ENCODE results near the gene WNT6. TPM values are rescaled to one million over a fixed set of nuclear protein-coding genes. Genes with fewer than 3 reads are reported as not detected.

The WNT6 gene
- total RNA-seq, 2 experiments from 2014 or later, result not detected

DNA sequence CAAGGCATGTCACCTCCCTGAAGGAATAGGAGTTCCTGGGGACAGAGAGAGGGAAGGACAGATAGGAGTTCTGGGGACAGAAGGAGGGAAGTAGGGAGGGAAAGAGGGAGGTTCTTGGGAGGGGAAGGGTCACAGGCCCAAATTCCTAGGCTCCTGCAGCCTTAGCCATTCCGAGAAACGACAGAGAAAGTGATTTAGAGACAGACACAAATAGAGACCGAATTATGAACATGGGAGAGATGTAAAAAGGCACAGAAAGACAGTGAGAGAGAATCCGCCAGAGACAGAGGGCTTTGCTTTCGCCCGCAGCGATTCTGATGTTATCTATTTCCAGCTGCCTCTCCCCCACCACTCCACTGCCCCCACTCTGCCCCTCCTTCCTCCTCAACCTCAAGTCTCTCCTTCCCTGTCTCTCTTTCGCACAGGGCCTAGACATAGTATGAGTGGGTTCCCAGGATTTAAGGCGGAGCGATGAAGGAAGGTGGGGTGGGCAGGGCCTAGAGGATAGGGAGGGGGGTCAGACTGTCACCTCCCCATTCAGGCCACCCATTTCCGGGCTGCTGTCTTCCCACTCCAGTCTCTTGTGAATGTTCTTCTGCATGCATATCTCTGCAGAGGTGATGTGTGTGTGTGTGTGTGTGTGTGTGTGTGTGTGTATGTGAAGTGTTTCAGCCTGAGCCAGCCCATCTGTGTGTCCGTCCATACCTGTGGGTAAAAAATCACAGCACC is 3.3 kb upstream of the WNT6 start:
- CTCF ChIA-PET, result interaction anchor here (1.9 to 5.7 kb wide), 3 partner anchors 20 to 42 kb away, joined by 7 to 27 read pairs (median 9); no protein-coding TSS in a partner anchor
- H3K36me3 Mint-ChIP-seq, result no peaks in the 10 kb centered on the region
- H3K4me1 Mint-ChIP-seq, result peaks cover 10% of the 10 kb centered on the region
- no peak for ATAC-seq
- peaks cover 83% of the 10 kb centered on the region for H3K27me3 Mint-ChIP-seq
- no peaks in the 10 kb centered on the region for H3K9me3 Mint-ChIP-seq (ENCODE audit: low read depth)
- no peak overlapping the region for H3K27ac Mint-ChIP-seq
- DNase-seq, result no peak
- no peak overlapping the region for H3K4me3 Mint-ChIP-seq

DNA sequence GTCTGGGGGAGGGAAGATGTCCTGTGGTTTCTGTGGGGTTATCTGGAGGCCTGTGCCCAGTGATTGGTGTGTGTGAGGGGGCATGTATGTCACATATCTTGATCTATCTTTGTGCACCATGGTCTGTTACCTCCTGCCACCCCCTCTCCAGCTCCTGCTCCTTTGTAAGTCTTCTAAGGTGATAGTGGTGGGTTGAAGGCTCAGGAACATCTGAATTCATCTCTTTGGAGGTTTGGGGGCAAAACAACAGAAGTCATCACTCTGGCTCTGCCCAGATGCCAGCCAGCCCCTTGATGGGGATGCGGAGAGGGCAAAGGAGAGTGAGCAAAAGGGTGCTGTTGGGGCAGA is 2.7 kb upstream of the WNT6 start:
- peaks cover 87% of the 10 kb centered on the region for H3K27me3 Mint-ChIP-seq
- H3K4me1 Mint-ChIP-seq, result peaks cover 10% of the 10 kb centered on the region
- H3K9me3 Mint-ChIP-seq (ENCODE audit: low read depth), result no peaks in the 10 kb centered on the region
- CTCF ChIA-PET, result interaction anchor here (2.5 to 5.7 kb wide), 2 partner anchors 19 to 42 kb away, joined by 9 to 27 read pairs; no protein-coding TSS in a partner anchor
- no peak overlapping the region for H3K27ac Mint-ChIP-seq
- H3K36me3 Mint-ChIP-seq, result no peaks in the 10 kb centered on the region
- ATAC-seq (no peak), DNase-seq (no peak)
- no peak overlapping the region for H3K4me3 Mint-ChIP-seq

DNA sequence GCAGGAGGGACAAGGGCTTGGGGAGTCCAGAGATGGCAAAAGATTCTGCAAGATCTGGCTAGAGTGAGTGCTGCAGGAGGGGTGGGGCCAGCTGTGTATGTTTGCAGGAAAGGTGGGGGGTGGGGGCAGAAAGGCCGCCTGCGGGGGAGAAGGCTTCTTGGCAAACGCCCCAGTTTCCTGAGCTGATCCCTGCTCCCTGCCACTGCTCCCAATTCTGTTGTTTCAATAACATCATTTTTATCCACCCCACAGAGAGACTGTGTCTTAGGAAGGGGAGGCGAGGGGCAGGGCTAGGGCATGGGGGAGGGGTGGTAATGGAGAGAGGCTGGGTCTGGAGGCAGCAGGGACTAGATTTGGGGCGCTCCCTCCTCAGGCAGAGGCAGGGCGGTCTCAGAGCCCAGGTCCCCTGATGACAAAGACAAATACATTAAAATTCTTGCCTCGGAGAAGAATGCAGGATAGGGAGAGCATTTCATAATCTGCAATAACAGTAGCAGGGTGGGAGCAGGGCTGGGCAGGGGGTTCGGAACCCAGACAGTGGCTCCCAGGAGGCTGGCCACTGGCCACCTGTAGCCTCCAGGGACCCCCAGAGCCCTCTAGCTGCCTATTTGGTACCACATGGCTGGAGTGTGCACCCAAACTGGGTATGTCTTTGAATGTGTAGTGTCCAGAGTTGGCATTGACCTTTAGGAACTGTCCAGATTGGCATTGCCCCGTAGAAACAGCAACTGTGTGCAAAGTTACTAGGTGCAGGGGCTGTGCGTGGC is 2.1 kb upstream of the WNT6 start:
- CTCF ChIA-PET, result interaction anchor here (1.0 to 5.7 kb wide), 2 partner anchors 7 to 41 kb away, joined by 3 to 27 read pairs; no protein-coding TSS in a partner anchor
- no peak overlapping the region for H3K27ac Mint-ChIP-seq
- no peak overlapping the region for H3K4me3 Mint-ChIP-seq
- no peaks in the 10 kb centered on the region for H3K9me3 Mint-ChIP-seq (ENCODE audit: low read depth)
- peaks cover 88% of the 10 kb centered on the region for H3K27me3 Mint-ChIP-seq
- DNase-seq, result no peak
- no peak for ATAC-seq
- H3K36me3 Mint-ChIP-seq, result no peaks in the 10 kb centered on the region
- peaks cover 10% of the 10 kb centered on the region for H3K4me1 Mint-ChIP-seq

DNA sequence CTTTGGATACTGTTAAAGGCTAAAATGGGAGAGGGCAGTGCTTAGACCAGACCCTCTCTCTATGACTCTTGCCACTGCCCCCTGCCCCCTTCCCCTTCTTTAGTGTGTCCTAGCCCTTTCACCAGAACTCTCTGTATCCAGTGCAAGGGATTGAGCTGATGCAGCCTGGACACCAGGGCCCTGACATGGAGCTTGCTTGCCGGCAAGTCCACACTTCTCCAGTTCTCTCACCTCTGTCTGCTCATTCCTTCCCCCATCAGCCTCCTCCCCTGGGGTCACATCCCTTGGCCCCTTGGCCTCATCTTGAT is 1.5 kb upstream of the WNT6 start:
- Mint-ChIP-seq H3K4me3 (no peak overlapping the region), H3K27ac (no peak overlapping the region), H3K4me1 (peaks cover 10% of the 10 kb centered on the region), H3K27me3 (peaks cover 88% of the 10 kb centered on the region), H3K9me3 (ENCODE audit: low read depth) (no peaks in the 10 kb centered on the region), H3K36me3 (no peaks in the 10 kb centered on the region)
- DNase-seq, result no peak
- CTCF ChIA-PET, result interaction anchor here (1.0 to 5.7 kb wide), 3 partner anchors 8 to 40 kb away, joined by 3 to 27 read pairs (median 3); no protein-coding TSS in a partner anchor
- no peak for ATAC-seq

DNA sequence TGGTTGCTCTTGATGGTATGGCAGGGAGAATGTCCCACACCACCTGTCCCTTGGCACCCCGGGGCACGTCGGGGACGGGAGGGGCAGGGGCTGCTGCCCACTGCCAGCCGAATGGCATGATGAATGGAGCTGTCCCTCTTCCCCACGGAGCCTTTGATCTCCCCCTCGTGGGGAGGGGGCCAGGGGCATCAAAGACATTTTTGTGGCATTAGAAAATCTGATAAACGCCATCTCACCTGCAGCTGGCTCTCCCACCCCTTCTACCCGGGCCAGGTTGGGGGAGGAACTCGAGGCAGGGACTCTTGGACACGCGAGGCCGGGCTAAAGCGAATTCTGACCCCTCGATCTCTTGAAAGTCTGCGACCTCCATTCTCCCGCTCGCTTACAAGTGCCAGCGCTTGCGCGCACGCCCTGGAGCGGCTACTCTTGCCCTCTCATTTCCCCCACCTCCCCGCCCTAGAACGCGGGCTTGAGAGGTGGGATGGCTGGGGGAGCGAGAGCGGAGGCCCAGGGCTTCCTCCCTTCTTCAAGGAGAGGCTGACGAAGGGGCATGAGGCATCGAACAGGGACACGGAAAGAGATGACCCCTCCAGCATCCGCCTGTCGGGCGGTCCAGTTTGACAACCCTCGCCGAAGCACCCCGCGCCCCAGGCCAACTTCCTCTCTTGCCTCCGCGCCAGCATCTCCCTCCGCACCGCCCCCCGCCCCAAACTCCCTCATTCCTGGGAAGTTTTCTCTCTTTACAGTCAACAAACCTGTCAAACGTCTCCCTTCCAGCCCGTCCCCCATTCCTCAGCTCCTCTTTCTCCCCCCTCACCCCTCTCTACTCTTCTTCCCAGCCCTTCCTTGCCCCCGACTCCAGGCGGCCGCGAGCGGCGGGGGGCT is 692 bp upstream of the WNT6 start:
- Mint-ChIP-seq H3K9me3 (ENCODE audit: low read depth) (no peaks in the 10 kb centered on the region), H3K4me1 (peaks cover 10% of the 10 kb centered on the region), H3K36me3 (no peaks in the 10 kb centered on the region), H3K27me3 (peaks cover 88% of the 10 kb centered on the region), H3K4me3 (no peak overlapping the region), H3K27ac (no peak overlapping the region)
- DNase-seq (no peak), ATAC-seq (no peak)
- CTCF ChIA-PET, result interaction anchor here (1.0 to 5.7 kb wide), 6 partner anchors 9 to 50 kb away, joined by 3 to 27 read pairs (median 3); no protein-coding TSS in a partner anchor

DNA sequence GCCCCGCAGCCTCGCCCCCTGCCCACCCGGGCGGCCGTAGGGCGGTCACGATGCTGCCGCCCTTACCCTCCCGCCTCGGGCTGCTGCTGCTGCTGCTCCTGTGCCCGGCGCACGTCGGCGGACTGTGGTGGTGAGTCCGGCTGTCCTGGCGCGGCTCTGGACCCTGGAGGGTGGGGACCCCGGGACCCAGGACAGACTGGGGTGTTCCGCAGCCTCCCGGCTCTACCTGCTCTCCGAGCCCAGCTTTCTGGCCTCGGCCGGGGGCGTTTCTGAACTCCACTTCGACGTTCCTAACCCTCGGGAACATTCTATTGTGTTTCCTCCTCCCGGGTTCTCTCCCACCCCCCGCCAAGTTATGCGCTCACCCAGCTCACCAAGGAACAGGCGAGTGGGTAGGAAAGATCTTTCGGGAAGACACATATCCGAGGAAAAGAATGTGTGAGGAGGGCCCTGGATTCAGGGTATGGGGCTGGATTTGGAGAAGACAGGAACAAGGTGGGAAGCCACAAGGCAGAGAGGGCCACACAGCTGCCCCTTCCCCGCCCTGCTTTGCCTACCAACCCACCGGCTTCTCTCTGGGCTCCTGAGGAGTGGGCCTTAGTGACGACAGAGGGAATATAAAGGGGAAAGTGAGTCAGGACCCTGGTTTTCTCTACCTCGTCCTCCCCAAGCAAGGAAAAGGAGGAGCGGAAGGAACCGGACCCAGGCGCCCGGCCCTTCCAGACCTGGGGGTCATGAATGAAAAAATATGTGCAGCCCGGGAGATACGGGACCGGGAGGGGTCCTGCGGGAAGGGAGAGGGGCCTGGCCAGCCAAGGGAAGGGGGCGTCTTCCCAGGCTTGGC is 605 bp downstream of the WNT6 start:
- Mint-ChIP-seq H3K4me3 (no peak overlapping the region), H3K36me3 (no peaks in the 10 kb centered on the region), H3K27me3 (peaks cover 79% of the 10 kb centered on the region), H3K9me3 (ENCODE audit: low read depth) (no peaks in the 10 kb centered on the region), H3K27ac (no peak overlapping the region), H3K4me1 (peaks cover 10% of the 10 kb centered on the region)
- DNase-seq (no peak), ATAC-seq (no peak)
- CTCF ChIA-PET, result interaction anchor here (1.0 to 5.7 kb wide), 5 partner anchors 10 to 49 kb away, joined by 3 to 27 read pairs (median 3); no protein-coding TSS in a partner anchor

DNA sequence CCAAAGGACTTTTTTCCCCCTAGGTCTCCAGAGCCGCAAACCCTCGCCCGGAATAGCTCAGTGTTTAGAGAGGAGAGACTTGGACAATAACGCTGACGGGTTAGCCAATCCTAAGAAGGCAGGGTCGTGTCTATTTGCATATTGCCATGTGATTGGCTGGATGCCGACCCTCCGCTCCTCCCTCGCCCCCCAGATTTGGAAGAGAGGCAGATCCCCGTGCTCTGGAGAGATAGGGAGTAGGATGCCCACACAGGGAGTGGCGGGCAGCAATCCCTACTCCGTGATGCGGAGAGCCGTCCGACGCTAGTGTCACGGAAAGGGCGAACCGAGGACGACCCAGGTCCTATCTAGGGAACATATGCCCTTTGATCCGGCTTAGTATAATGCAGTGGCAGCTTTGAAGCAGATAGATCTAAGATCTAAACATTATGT is 1.4 kb downstream of the WNT6 start:
- Mint-ChIP-seq H3K36me3 (no peaks in the 10 kb centered on the region), H3K9me3 (ENCODE audit: low read depth) (no peaks in the 10 kb centered on the region), H3K27ac (no peak overlapping the region), H3K4me1 (peaks cover 10% of the 10 kb centered on the region), H3K4me3 (no peak overlapping the region), H3K27me3 (peaks cover 74% of the 10 kb centered on the region)
- DNase-seq, result no peak
- CTCF ChIA-PET, result interaction anchor here (0.8 to 5.7 kb wide), 4 partner anchors 11 to 121 kb away, joined by 3 to 27 read pairs (median 8); no protein-coding TSS in a partner anchor
- ATAC-seq, result no peak

DNA sequence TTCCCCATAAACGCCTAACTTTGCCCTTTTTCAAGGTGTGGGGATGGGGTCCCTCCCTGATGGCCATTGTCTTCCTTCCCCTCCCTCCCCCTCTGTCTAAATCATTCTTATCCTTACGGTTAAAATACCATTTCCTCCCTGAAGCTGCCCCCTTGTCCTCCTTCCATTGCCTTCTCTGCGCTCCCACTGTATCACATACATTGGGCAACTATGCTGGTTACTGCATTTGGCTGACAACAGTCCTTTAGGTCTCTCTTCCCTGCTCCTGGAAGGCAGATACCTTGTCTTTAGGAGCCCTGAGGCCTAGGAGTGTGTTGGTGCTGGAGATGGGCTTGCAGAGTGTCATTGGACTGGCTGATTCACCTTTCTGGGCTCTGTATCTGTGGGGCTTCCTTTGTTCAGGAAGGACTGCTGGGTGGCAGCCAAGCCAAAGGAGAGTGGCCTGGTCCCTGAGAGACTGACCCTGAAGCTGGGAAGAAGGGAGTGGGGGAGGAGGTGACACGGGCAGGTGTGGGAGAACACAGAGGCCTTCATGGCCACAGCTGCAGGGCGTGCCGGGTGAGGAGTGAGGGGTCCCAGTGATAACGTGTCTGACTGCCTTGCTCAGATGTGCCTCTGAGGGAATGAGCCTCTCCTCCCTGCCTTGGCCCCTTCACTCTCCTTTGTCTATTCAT is 2.2 kb downstream of the WNT6 start:
- Mint-ChIP-seq H3K27me3 (peaks cover 72% of the 10 kb centered on the region), H3K4me3 (no peak overlapping the region), H3K27ac (no peak overlapping the region), H3K4me1 (peaks cover 10% of the 10 kb centered on the region), H3K9me3 (ENCODE audit: low read depth) (no peaks in the 10 kb centered on the region), H3K36me3 (no peaks in the 10 kb centered on the region)
- DNase-seq (no peak), ATAC-seq (no peak)
- CTCF ChIA-PET, result interaction anchor here (0.8 to 5.7 kb wide), 3 partner anchors 15 to 120 kb away, joined by 3 to 27 read pairs (median 14); no protein-coding TSS in a partner anchor

DNA sequence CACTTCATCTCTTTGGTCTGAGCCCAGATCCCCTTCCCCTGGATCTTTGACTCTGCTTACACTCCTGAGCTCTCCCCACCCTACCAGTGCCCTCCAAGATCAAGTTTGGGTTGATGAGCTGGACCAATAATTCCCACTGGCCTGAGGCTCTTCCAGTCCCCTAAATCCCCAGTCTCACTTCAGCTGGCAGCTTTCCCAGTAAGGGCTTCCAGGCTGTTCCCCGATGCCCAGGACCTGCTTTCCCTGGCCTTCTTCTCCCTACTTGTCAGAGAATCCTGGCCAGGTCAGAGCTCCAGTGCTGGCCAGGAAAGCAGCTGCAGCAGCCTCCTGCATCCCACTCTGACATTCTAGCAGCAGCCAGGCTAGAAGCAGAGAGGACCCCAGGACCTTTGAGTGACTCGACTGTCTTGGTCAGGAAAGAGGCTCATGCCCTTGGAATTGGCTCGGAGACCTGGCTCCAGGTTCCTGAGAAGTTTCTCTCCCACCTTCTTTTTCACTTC is 3.5 kb downstream of the WNT6 start:
- no peak for ATAC-seq
- Mint-ChIP-seq H3K4me3 (no peak overlapping the region), H3K27me3 (peaks cover 70% of the 10 kb centered on the region), H3K27ac (no peak overlapping the region), H3K9me3 (ENCODE audit: low read depth) (no peaks in the 10 kb centered on the region), H3K4me1 (peaks cover 10% of the 10 kb centered on the region), H3K36me3 (no peaks in the 10 kb centered on the region)
- DNase-seq, result no peak
- CTCF ChIA-PET, result interaction anchor here (1.0 to 2.6 kb wide), 2 partner anchors 13 to 35 kb away, joined by 3 to 9 read pairs; no protein-coding TSS in a partner anchor

DNA sequence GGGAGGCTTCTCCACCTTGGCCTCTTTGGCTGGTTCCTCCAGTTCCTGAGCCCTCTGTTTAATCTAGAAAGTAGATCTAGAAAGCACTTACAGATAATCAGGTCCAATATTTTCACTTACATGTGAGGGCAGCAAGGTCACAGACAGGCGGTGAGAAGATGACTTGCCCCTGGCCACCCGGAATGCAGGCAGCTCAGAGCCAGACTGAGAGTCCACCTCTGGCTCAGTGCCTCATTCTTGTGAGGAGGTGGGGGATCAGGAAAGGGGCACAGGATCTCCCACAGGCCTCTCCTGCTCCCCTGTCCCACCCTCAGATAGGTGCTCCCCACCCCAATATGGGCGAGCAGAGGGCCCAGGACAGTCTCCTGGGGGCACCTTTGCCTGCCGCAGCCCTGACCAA is 5.8 kb downstream of the WNT6 start:
- Mint-ChIP-seq H3K27me3 (peaks cover 76% of the 10 kb centered on the region), H3K4me1 (peaks cover 5% of the 10 kb centered on the region), H3K36me3 (no peaks in the 10 kb centered on the region), H3K4me3 (no peak overlapping the region), H3K9me3 (ENCODE audit: low read depth) (no peaks in the 10 kb centered on the region), H3K27ac (no peak overlapping the region)
- ATAC-seq (no peak), DNase-seq (no peak)
- CTCF ChIA-PET, result interaction anchor here (0.5 to 2.6 kb wide), 3 partner anchors 13 to 113 kb away, joined by 3 to 9 read pairs (median 3); no protein-coding TSS in a partner anchor

DNA sequence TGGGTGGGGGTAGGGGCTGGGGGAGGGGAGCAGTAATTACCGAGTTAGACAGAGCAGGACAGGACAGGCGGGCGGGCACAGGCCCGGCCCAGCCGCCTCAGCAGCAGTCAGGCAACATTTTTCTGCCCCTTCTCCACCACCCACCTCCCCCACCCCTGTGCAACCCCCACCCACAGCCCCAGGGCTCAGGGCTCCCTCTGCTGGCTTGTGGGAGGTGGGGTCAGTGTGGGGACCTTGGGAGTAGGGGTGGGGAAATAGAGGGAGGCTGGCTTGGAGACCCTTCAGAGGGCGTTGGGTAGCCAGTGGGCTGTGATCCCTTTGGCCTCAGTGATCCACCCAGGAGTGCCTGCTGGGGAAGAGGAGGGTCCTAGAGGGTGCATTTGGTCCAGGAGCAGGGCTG is 6.4 kb downstream of the WNT6 start:
- Mint-ChIP-seq H3K27me3 (peaks cover 77% of the 10 kb centered on the region), H3K4me3 (no peak overlapping the region), H3K27ac (no peak overlapping the region), H3K36me3 (no peaks in the 10 kb centered on the region), H3K4me1 (peaks cover 2% of the 10 kb centered on the region), H3K9me3 (ENCODE audit: low read depth) (no peaks in the 10 kb centered on the region)
- ATAC-seq, result no peak
- CTCF ChIA-PET, result interaction anchor here (1.1 kb wide), 2 partner anchors 11 to 18 kb away, joined by 3 to 4 read pairs; no protein-coding TSS in a partner anchor
- DNase-seq, result no peak

Measured in activated CD8-positive, alpha-beta memory T cell treated with anti-CD3 and anti-CD28 coated beads, Interleukin-2, amount 10 ng/mL, durations not matched to agents 7 days and 5 days (primary cell).